Fibroblast of the aortic adventitia (primary cell): ENCODE results near the gene PLEKHS1. TPM values are rescaled to one million over a fixed set of nuclear protein-coding genes. Genes with fewer than 3 reads are reported as not detected.
"Not testable (repeated sequence)": the region's sequence is repeated elsewhere in the genome, so short reads cannot be mapped to it uniquely, and the experiment has no call there.

ENCODE experiments used
- DNase-seq: peaks from one replicate; pipeline ENCODE4 v3.0.0-alpha.2; 2010; ENCODE audit warnings: low read depth
- H3K4me3 ChIP-seq: 2 replicates; pipeline ENCODE4 v1.5.1; 2011; ENCODE audit warnings: low read depth, mild to moderate bottlenecking, control low read depth, low read length, moderate library complexity
- CTCF ChIP-seq: IDR thresholded peaks from 2 replicates; pipeline ENCODE4 v1.5.1; 2011; ENCODE audit warnings: mild to moderate bottlenecking, low read length, control low read depth, inconsistent platforms; ENCODE audit not compliant: insufficient read depth
- total RNA-seq: library from RNA; depleted of rRNA; stranded (reverse); fragments of >200 nt; gene quantifications from 2 replicates; pipeline ENCODE4 v1.2.3, GENCODE V29; 2012; ENCODE audit warnings: low replicate concordance

Gene PLEKHS1
- total RNA-seq, 1 donor = not detected

GRCh38 chr10:113808168-113808567 is 56.7 kb downstream of the PLEKHS1 start:
- no peak for TF ChIP-seq CTCF
- H3K4me3 ChIP-seq = no peak overlapping the region
- no peak for DNase-seq

- not testable (repeated sequence) for H3K4me3 ChIP-seq, DNase-seq
Observed at GRCh38 chr10:113814700-113815099, 63.2 kb downstream of the PLEKHS1 start.

GRCh38 chr10:113819989-113820388 is 68.5 kb downstream of the PLEKHS1 start:
- no peak for TF ChIP-seq CTCF
- DNase-seq = no peak
- no peak overlapping the region for H3K4me3 ChIP-seq

- DNase-seq = no peak
- TF ChIP-seq CTCF = no peak
- no peak overlapping the region for H3K4me3 ChIP-seq
Observed at GRCh38 chr10:113820507-113820906, 69.0 kb downstream of the PLEKHS1 start.

- not testable (repeated sequence) for DNase-seq, H3K4me3 ChIP-seq
Observed at GRCh38 chr10:113821306-113821705, 69.8 kb downstream of the PLEKHS1 start.

- no peak overlapping the region for H3K4me3 ChIP-seq
- DNase-seq = no peak
- TF ChIP-seq CTCF = no peak
Observed at GRCh38 chr10:113822174-113822573, 70.7 kb downstream of the PLEKHS1 start.

GRCh38 chr10:113823389-113823788 is 71.9 kb downstream of the PLEKHS1 start:
- H3K4me3 ChIP-seq = no peak overlapping the region
- no peak for TF ChIP-seq CTCF
- no peak for DNase-seq

- DNase-seq = no peak
- no peak for TF ChIP-seq CTCF
- H3K4me3 ChIP-seq = no peak overlapping the region
Observed at GRCh38 chr10:113825791-113826190, 74.3 kb downstream of the PLEKHS1 start.

- not testable (repeated sequence) for H3K4me3 ChIP-seq, DNase-seq
Observed at GRCh38 chr10:113828567-113828966, 77.1 kb downstream of the PLEKHS1 start.
